ENCODE measurements around the gene TBKBP1.

- TF ChIP-seq CTCF (IDR thresholded peaks at IDR 0.05; ENCODE audit: low read depth, low read length): no peak
- no peak for TF ChIP-seq POLR2A (IDR thresholded peaks at IDR 0.05; ENCODE audit: extremely low read depth, insufficient read length)
Measured at GRCh38 chr17:47712330-47713023, 18.5 kb downstream of the TBKBP1 start.

Data from NB4 (cell line).